Lower leg skin (tissue), 3 donors: ENCODE results near the gene SETD1A.

Experiments used
- POLR2A ChIP-seq, 2 donors: fragments of 450-650 bp; IDR thresholded peaks; one replicate each; pipeline ENCODE4 v1.6.1; 2016 to 2017; ENCODE audit warnings: antibody characterized with exemption in 2 of 2, mild to moderate bottlenecking in 1 of 2, moderate library complexity in 1 of 2
- TF ChIP-seq, protein P1 (sequence below), 3 donors: fragments of 450-650 bp; IDR thresholded peaks; one replicate each; pipeline ENCODE4 v1.5.1; 2016; ENCODE audit warnings: antibody characterized with exemption in 3 of 3, mild to moderate bottlenecking in 3 of 3, moderate library complexity in 2 of 3

DNA sequence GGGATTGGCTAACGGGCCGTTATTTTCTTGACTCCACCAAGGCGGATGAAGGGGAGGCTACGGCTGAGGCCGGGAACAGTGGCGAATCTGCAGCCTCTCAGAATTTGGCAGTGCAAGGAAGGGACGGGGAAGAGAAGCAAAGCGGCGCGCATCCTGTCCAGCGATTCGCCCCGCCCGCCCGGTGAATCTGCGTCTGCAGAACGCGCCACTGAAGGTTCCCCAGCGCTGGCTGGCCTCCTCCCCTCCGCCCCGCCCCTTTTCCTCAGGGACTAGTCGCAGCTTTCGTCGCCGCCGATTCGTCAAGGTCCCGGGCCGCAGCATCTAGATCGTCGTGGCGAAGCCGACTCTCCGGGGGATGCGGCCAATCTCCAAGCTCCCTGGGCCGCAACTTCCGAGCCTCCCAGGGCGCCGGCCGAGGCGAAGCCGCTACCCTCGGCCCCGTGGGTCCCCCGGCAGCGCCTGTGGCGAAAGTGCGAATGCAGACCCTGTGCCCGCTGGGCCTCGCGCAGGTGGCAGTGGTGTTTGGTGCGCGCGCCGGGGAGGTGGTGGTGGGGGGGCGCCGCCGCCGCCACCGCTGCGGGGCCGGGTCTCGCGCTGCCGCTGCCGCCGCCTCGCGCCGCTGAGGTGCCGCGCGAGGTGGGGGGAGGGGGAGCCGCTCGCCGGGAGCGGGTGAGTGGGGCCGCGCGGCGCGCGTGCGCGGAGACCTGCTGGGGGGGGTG, at the start of gene SETD1A:
- TF ChIP-seq, protein P1, sequence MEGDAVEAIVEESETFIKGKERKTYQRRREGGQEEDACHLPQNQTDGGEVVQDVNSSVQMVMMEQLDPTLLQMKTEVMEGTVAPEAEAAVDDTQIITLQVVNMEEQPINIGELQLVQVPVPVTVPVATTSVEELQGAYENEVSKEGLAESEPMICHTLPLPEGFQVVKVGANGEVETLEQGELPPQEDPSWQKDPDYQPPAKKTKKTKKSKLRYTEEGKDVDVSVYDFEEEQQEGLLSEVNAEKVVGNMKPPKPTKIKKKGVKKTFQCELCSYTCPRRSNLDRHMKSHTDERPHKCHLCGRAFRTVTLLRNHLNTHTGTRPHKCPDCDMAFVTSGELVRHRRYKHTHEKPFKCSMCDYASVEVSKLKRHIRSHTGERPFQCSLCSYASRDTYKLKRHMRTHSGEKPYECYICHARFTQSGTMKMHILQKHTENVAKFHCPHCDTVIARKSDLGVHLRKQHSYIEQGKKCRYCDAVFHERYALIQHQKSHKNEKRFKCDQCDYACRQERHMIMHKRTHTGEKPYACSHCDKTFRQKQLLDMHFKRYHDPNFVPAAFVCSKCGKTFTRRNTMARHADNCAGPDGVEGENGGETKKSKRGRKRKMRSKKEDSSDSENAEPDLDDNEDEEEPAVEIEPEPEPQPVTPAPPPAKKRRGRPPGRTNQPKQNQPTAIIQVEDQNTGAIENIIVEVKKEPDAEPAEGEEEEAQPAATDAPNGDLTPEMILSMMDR (IDR thresholded peaks at IDR 0.05): no peak
- TF ChIP-seq POLR2A (IDR thresholded peaks at IDR 0.05): no peak
